Esophagus squamous epithelium (tissue), 5 donors: ENCODE measurements around the gene HOXB9. TPM values are rescaled to one million over a fixed set of nuclear protein-coding genes. Genes with fewer than 3 reads are reported as not detected.

ENCODE experiments used
- DNase-seq: peaks from one replicate; lab custom pipeline; 2025; lab: John Stamatoyannopoulos, UW
- H3K27ac ChIP-seq, 4 donors: fragments of 200-600 bp; sonication (generic); one replicate each; pipeline ENCODE4 v1.5.1; 2016 to 2019; ENCODE audit warnings: mild to moderate bottlenecking in 1 of 4
- H3K27me3 ChIP-seq, 4 donors: fragments of 200-600 bp; sonication (generic); 1 replicate in 3 of 4; 2 replicates in 1 of 4; pipeline versions ENCODE4 v1.5.1 to v1.6.0; 2017 to 2021; ENCODE audit warnings: antibody characterized with exemption in 1 of 4
- H3K36me3 ChIP-seq, 3 donors: fragments of 200-600 bp; sonication (generic); one replicate each; pipeline ENCODE4 v1.5.1; 2016 to 2019
- H3K4me1 ChIP-seq, 3 donors: fragments of 200-600 bp; sonication (generic); one replicate each; pipeline ENCODE4 v1.5.1; 2017 to 2019
- H3K4me3 ChIP-seq, 4 donors: fragments of 200-600 bp; sonication (generic); 1 replicate in 3 of 4; 2 replicates in 1 of 4; pipeline ENCODE4 v1.5.1; 2016 to 2019; ENCODE audit warnings: mild to moderate bottlenecking in 2 of 4, moderate library complexity in 1 of 4
- H3K9me3 ChIP-seq, 3 donors: fragments of 200-600 bp; sonication (generic); one replicate each; pipeline ENCODE4 v1.5.1; 2016 to 2019
- CTCF ChIP-seq, 6 experiments: fragments of 450-650 bp in 4 of 6; fragments of 200-600 bp in 2 of 6; sonication (generic) in 2 of 6; IDR thresholded peaks; one replicate each; pipeline ENCODE4 v1.5.1; 2016 to 2019; ENCODE audit warnings: antibody characterized with exemption in 6 of 6, mild to moderate bottlenecking in 4 of 6, moderate library complexity in 4 of 6
- POLR2A ChIP-seq, 4 donors: fragments of 450-650 bp; IDR thresholded peaks; one replicate each; pipeline ENCODE4 v1.6.1; 2017; ENCODE audit warnings: antibody characterized with exemption in 4 of 4, mild to moderate bottlenecking in 4 of 4, moderate library complexity in 3 of 4
- WGBS, 2 donors: methylation state at CpG; one replicate each; pipeline ENCODE4 v1.1.5; 2018; 5-methylcytosine and 5-hydroxymethylcytosine counted together
- intact Hi-C: fragments of 100-400 bp; cut with DNase I; formaldehyde crosslinking; loops from one replicate; pipeline ENCODE4 v1.15.0; 2022
- total RNA-seq, 4 donors: library from RNA; depleted of rRNA; stranded (reverse); fragments of >200 nt; gene quantifications; one replicate each; pipeline ENCODE4 v1.1.0, GENCODE V29; 2016
- donor health status: DM: yes; HTN: yes; CAD: no.

HOXB9 gene
- total RNA-seq: not detected

DNA sequence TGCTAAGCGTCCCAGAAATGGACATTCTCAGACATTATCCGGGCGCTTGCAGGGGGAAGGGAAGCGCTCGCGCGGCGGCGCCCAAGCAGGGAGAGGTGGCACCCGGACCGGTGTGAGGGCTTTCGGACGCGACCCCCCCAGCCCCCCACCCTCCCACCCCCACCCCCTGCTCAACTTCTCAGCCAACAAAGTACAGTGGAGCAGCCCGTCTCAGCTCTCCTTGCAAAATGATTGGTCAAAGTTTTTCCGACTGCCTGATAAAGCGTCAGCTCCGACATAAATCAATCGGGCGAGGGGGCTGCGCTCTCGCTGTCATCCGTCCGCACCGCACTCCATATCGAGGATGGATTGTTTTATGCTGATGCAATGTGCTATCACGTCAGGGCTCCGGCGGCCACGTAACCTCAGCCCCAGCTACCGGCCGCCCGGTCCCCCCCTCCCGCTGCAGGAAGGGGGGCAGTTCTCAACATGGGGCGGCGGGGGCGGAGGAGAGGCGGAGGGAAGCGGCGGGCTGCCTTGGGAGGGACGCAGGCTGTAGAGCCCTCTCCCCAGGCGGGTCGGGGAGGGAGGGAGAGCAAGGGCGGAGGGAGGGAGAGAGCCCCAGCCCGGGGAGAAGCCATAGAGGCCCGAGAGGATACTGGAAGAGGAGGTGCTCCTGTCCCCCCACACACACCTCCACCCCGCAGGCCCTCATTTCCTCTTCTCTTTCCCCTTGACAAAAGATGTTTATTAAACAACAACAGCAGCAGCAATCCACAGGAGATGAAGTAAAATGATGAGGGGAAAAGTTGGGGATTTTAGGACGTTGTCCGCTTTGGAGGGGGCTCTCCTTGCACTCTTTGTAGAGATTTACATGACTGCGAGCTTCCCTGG, at the start of gene HOXB9:
TSS of gene HOXB9 (minus strand) at position 114 of the 873 bp plus-strand sequence. CDS start at position 25, 89 bp downstream.
- no peak for TF ChIP-seq CTCF (IDR thresholded peaks at IDR 0.05)
- no peak for TF ChIP-seq POLR2A (IDR thresholded peaks at IDR 0.05)
- Histone ChIP-seq H3K4me1 (peaks cover 22 to 26% (median 23%) of the 10 kb centered on the region in 3 donors), H3K9me3 (no peaks in the 10 kb centered on the region), H3K27me3 (peaks cover 30 to 100% (median 79%) of the 10 kb centered on the region in 4 donors), H3K36me3 (no peaks in the 10 kb centered on the region), H3K27ac (no peak within 1 kb of the TSS), H3K4me3 (peak within 1 kb of the TSS in 3 of 4 donors; percentile 3 to 61 (median 35))
- intact Hi-C loops: no loop called here
- WGBS, 2 donors: 4 to 5% methylated on average over 6 to 7 of the region's 50 CpGs
- no peak for DNase-seq

- no peak for DNase-seq
- Histone ChIP-seq H3K27ac (no peak overlapping the region), H3K36me3 (no peaks in the 10 kb centered on the region), H3K27me3 (peaks cover 0 to 88% (median 0%) of the 10 kb centered on the region in 4 donors), H3K4me1 (peaks cover 0 to 11% (median 4%) of the 10 kb centered on the region in 3 donors), H3K9me3 (no peaks in the 10 kb centered on the region), H3K4me3 (peak overlapping the region in 1 of 4 donors; percentile 31)
- no peak for TF ChIP-seq CTCF (IDR thresholded peaks at IDR 0.05)
- no peak for TF ChIP-seq POLR2A (IDR thresholded peaks at IDR 0.05)
- intact Hi-C loops: loop anchor here (5.0 to 10.0 kb wide), 3 partner anchors 122 to 372 kb away; no protein-coding TSS in a partner anchor
- 61 to 62% methylated on average over 2 of the region's 2 CpGs for WGBS, 2 donors
Measured at GRCh38 chr17:48672340-48672739, 46.2 kb upstream of the HOXB9 start.

- H3K4me3 ChIP-seq: peak overlapping the region in 3 of 4 donors; percentile 16 to 56 (median 31)
- no peaks in the 10 kb centered on the region for H3K9me3 ChIP-seq
- no peaks in the 10 kb centered on the region for H3K36me3 ChIP-seq
- DNase-seq: no peak
- H3K27me3 ChIP-seq: peaks cover 0 to 88% (median 0%) of the 10 kb centered on the region in 4 donors
- no peak for TF ChIP-seq POLR2A (IDR thresholded peaks at IDR 0.05)
- TF ChIP-seq CTCF (IDR thresholded peaks at IDR 0.05): peak; percentile 59 to 86 (median 80)
- intact Hi-C loops: loop anchor here (5.0 to 10.0 kb wide), 3 partner anchors 123 to 373 kb away; no protein-coding TSS in a partner anchor
- H3K4me1 ChIP-seq: peaks cover 0 to 11% (median 4%) of the 10 kb centered on the region in 3 donors
- H3K27ac ChIP-seq: no peak overlapping the region
- 3 to 5% methylated on average over 13 of the region's 15 CpGs for WGBS, 2 donors
Measured at GRCh38 chr17:48671697-48672171, 45.6 kb upstream of the HOXB9 start.

DNA sequence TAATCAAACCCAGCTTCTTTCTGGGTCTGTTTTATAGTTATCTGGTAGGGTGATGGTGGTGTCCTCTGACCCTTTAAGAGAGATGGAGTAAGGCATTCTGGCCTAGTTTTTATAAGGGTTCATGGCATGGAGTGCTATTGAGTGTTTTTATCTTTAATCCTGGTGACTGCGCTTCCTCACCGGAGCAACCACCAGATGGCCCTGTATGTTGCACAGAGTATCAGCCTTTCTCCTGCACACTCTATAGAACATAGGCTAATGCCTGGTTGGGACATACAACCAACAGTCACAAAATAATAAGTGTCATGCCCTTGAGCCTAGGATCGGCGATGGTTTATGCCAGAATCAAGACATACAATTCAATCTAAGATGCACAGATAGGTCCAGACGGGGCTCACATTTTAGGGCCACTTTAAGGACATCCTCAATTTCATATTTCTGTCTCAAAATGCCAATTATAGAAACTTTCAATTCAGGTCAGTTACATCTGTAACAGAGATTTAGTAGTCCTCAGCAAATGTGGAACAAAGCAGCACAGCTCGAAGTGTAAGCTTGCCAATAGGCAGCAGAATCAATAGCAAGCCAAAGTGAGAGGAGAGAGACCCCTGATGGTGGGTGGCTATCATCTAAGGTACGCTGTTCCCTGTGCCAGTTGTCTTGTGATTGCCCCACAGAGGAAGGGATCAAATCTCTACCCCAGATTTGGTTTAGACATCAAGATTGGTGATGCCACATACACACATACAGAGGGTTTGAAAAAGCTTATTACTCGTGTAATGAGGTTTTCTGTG, 37.2 kb upstream of the HOXB9 start:
- H3K27ac ChIP-seq: no peak overlapping the region
- no peak overlapping the region for H3K4me3 ChIP-seq
- DNase-seq: no peak
- TF ChIP-seq POLR2A (IDR thresholded peaks at IDR 0.05) (no peak), CTCF (IDR thresholded peaks at IDR 0.05) (peak in 1 of 6 experiments; percentile 10)
- H3K36me3 ChIP-seq: no peaks in the 10 kb centered on the region
- no peaks in the 10 kb centered on the region for H3K4me1 ChIP-seq
- 73 to 83% methylated on average over 6 to 8 of the region's 8 CpGs for WGBS, 2 donors
- H3K27me3 ChIP-seq: peaks cover 0 to 94% (median 0%) of the 10 kb centered on the region in 4 donors
- intact Hi-C loops: no loop called here
- H3K9me3 ChIP-seq: no peaks in the 10 kb centered on the region
